Subcutaneous adipose tissue (tissue), 4 donors: Measurements from ENCODE around the gene B4GALT1. TPM values are rescaled to one million over a fixed set of nuclear protein-coding genes. Genes with fewer than 3 reads are reported as not detected.

ENCODE experiments used
- CTCF ChIP-seq: fragments of 450-650 bp; IDR thresholded peaks from one replicate; pipeline ENCODE4 v1.5.1; 2016; ENCODE audit warnings: low read depth, mild to moderate bottlenecking, control low read depth, antibody characterized with exemption, moderate library complexity
- total RNA-seq, 4 donors: library from RNA; depleted of rRNA; stranded (reverse); fragments of >200 nt; gene quantifications; one replicate each; pipeline ENCODE4 v1.1.0, GENCODE V29; 2016

Gene B4GALT1
- total RNA-seq, 4 donors from 2014 or later, result 39.6 to 100 (median 64.5) TPM

- no peak for TF ChIP-seq CTCF
These were observed 31.0 kb upstream of the B4GALT1 start for GRCh38 chr9:33198165-33198564.

GRCh38 chr9:33197279-33198152, 30.4 kb upstream of the B4GALT1 start:
- no peak for TF ChIP-seq CTCF

- TF ChIP-seq CTCF, result no peak
These were observed 29.6 kb upstream of the B4GALT1 start for GRCh38 chr9:33196736-33197135.

GRCh38 chr9:33193818-33194217, 26.7 kb upstream of the B4GALT1 start:
- no peak for TF ChIP-seq CTCF

- TF ChIP-seq CTCF, result no peak
These were observed 25.5 kb upstream of the B4GALT1 start for GRCh38 chr9:33192493-33193255.

- TF ChIP-seq CTCF, result no peak
These were observed 23.0 kb upstream of the B4GALT1 start for GRCh38 chr9:33190021-33190705.
